ENCODE measurements around the gene MEGF11. TPM values are rescaled to one million over a fixed set of nuclear protein-coding genes. Genes with fewer than 3 reads are reported as not detected.

Gene MEGF11
- total RNA-seq, 4 donors from 2014 or later: 0.23 to 0.33 TPM; not detected in 2

- Histone ChIP-seq H3K4me1 (no peaks in the 10 kb centered on the region), H3K27me3 (no peaks in the 10 kb centered on the region), H3K27ac (replicated peaks in 1 of 4) (no peak overlapping the region), H3K9me3 (peaks cover 0 to 5% (median 0%) of the 10 kb centered on the region in 4 donors), H3K36me3 (no peaks in the 10 kb centered on the region), H3K4me3 (no peak overlapping the region)
- 87% methylated on average over 3 of the region's 3 CpGs for WGBS
- DNase-seq (ENCODE audit: extremely low spot score): no peak
- intact Hi-C loops (cut with DNase I): no loop called here
- TF ChIP-seq, protein P1, sequence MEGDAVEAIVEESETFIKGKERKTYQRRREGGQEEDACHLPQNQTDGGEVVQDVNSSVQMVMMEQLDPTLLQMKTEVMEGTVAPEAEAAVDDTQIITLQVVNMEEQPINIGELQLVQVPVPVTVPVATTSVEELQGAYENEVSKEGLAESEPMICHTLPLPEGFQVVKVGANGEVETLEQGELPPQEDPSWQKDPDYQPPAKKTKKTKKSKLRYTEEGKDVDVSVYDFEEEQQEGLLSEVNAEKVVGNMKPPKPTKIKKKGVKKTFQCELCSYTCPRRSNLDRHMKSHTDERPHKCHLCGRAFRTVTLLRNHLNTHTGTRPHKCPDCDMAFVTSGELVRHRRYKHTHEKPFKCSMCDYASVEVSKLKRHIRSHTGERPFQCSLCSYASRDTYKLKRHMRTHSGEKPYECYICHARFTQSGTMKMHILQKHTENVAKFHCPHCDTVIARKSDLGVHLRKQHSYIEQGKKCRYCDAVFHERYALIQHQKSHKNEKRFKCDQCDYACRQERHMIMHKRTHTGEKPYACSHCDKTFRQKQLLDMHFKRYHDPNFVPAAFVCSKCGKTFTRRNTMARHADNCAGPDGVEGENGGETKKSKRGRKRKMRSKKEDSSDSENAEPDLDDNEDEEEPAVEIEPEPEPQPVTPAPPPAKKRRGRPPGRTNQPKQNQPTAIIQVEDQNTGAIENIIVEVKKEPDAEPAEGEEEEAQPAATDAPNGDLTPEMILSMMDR (IDR thresholded peaks at IDR 0.05): no peak
- TF ChIP-seq EP300 (IDR thresholded peaks at IDR 0.05) (no peak), POLR2AphosphoS5 (IDR thresholded peaks at IDR 0.05) (no peak), POLR2A (IDR thresholded peaks at IDR 0.05; ENCODE audit: low read depth) (no peak)
Measured at GRCh38 chr15:66044837-66045236, 208.7 kb downstream of the MEGF11 start.

DNA sequence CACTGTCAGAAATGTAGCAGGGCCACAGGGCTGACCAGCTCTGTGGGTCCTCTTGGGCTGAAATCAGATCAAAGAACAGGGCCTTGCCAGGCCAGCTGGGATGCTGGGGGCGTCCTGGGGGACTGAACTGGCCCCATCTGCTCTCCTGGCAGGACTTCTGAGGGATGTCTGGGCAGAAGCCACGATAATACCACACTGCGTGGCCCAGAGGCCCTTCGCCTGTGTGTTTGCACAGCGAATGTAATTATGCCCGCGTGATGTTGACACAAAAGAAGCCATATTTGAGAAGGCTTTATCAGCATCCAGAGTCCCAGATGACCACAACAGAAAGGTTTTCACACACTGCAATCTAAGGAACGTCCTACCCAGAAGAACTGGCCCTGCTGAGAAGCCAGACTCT lies 210.3 kb downstream of the MEGF11 start:
- Histone ChIP-seq H3K36me3 (no peaks in the 10 kb centered on the region), H3K4me3 (no peak overlapping the region), H3K27me3 (no peaks in the 10 kb centered on the region), H3K4me1 (peaks cover 0 to 12% (median 5%) of the 10 kb centered on the region in 4 donors), H3K27ac (replicated peaks in 1 of 4) (no peak overlapping the region), H3K9me3 (peaks cover 0 to 5% (median 0%) of the 10 kb centered on the region in 4 donors)
- TF ChIP-seq POLR2AphosphoS5 (IDR thresholded peaks at IDR 0.05): no peak
- TF ChIP-seq, protein P1 (IDR thresholded peaks at IDR 0.05): no peak
- no peak for TF ChIP-seq POLR2A (IDR thresholded peaks at IDR 0.05; ENCODE audit: low read depth)
- TF ChIP-seq EP300 (IDR thresholded peaks at IDR 0.05): no peak
- intact Hi-C loops (cut with DNase I): no loop called here
- WGBS: 79% methylated on average over 7 of the region's 8 CpGs
- DNase-seq (ENCODE audit: extremely low spot score): no peak

DNA sequence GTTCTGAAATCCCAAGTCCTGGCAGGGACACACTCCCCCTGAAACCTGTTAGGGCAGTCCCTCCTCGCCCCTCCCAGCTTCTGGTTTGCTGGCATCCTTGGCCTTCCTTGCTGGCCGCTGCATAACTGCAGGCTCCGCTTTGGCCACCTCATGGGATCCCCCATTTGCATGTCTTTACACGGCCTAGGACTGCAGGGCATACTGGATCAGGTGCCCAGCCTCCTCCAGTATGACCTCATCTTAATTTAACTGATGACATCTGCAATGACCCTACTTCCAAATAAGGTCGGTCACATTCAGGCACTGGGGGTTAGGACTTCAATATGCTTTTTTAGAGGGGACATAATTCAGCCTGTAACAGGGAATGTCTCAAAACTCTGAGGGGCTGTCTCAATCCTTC lies 210.9 kb downstream of the MEGF11 start:
- DNase-seq (ENCODE audit: extremely low spot score): no peak
- H3K4me1 ChIP-seq: peaks cover 0 to 18% (median 11%) of the 10 kb centered on the region in 4 donors
- TF ChIP-seq POLR2AphosphoS5 (IDR thresholded peaks at IDR 0.05): no peak
- no peak for TF ChIP-seq POLR2A (IDR thresholded peaks at IDR 0.05; ENCODE audit: low read depth)
- no peak for TF ChIP-seq EP300 (IDR thresholded peaks at IDR 0.05)
- TF ChIP-seq, protein P1 (IDR thresholded peaks at IDR 0.05): no peak
- intact Hi-C loops (cut with DNase I): no loop called here
- H3K27me3 ChIP-seq: no peaks in the 10 kb centered on the region
- H3K9me3 ChIP-seq: peaks cover 0 to 5% (median 0%) of the 10 kb centered on the region in 4 donors
- 80% methylated on average over 3 of the region's 5 CpGs for WGBS
- H3K27ac ChIP-seq (replicated peaks in 1 of 4): no peak overlapping the region
- no peak overlapping the region for H3K4me3 ChIP-seq
- no peaks in the 10 kb centered on the region for H3K36me3 ChIP-seq

GRCh38 chr15:66041276-66041675 lies 212.3 kb downstream of the MEGF11 start:
- TF ChIP-seq, protein P1 (IDR thresholded peaks at IDR 0.05): no peak
- TF ChIP-seq EP300 (IDR thresholded peaks at IDR 0.05) (no peak), POLR2AphosphoS5 (IDR thresholded peaks at IDR 0.05) (no peak), POLR2A (IDR thresholded peaks at IDR 0.05; ENCODE audit: low read depth) (no peak)
- WGBS: 95% methylated on average over 6 of the region's 6 CpGs
- H3K4me3 ChIP-seq: no peak overlapping the region
- intact Hi-C loops (cut with DNase I): no loop called here
- peaks cover 0 to 21% (median 12%) of the 10 kb centered on the region in 4 donors for H3K4me1 ChIP-seq
- no peak for DNase-seq (ENCODE audit: extremely low spot score)
- no peaks in the 10 kb centered on the region for H3K36me3 ChIP-seq
- peaks cover 0 to 5% (median 0%) of the 10 kb centered on the region in 4 donors for H3K27me3 ChIP-seq
- H3K9me3 ChIP-seq: peaks cover 0 to 5% (median 0%) of the 10 kb centered on the region in 4 donors
- no peak overlapping the region for H3K27ac ChIP-seq (replicated peaks in 1 of 4)
